GM15510 (cell line): ENCODE results near the gene RAB12.
A peak's percentile ranks its signal among the peaks of the same experiment; 100 is the strongest.

Experiments
- POLR2A ChIP-seq: IDR thresholded peaks from 3 replicates; pipeline ENCODE4 v1.6.1; 2011; ENCODE audit warnings: borderline replicate concordance; ENCODE audit not compliant: insufficient read length; ENCODE audit errors: extremely low read depth

RAB12 gene

DNA sequence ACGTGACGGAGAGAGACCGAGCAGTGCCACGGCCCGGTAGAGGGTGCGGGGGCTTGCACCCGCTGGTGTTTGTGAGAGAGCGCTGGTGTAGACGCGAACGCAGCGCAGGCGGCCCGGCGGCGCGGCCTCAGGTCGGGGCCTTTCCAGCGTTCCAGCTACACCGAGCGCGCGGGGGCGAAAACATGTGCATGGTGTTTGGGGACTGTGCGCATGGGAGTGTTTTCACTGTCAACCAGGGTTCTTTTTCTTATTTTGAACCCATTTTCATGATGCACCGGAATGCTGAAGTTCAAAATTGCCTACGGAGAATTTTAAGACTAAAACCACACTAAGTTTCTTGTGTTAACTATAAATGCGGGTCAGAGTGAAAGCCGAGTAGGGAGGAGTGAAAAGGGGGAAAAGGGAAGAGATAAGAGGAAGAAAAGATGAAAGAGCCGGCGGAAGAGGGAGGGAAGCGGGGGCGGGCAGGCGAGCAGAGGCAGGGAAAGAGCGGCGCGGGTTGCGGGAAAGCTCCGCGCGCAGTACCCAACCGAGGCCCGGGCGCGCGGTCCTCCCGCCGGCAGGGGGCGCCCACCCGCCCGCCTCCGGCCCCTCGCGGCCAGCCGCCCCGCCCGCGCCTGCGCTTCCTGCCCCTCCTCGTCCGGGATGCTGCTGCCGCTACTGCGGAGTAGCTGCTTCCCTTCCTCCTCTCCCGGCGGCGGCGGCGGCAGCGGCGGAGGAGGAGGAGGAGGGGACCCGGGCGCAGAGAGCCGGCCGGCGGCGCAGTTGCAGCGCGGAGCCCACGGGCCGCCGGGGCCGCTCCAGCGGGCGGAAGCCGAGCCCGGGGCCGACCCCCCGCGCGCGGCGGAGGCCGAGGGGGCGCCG is at the start of gene RAB12:
RAB12 (plus strand) TSS at position 643 of the 864 bp plus-strand sequence; CDS start at position 646, 3 bp downstream.
- peak; percentile 91 for TF ChIP-seq POLR2A

- no peak for TF ChIP-seq POLR2A
Measured at GRCh38 chr18:8559612-8560186, 49.5 kb upstream of the RAB12 start.

GRCh38 chr18:8561123-8561910 is 47.9 kb upstream of the RAB12 start:
- no peak for TF ChIP-seq POLR2A

GRCh38 chr18:8562070-8562469 is 47.2 kb upstream of the RAB12 start:
- TF ChIP-seq POLR2A, result no peak

DNA sequence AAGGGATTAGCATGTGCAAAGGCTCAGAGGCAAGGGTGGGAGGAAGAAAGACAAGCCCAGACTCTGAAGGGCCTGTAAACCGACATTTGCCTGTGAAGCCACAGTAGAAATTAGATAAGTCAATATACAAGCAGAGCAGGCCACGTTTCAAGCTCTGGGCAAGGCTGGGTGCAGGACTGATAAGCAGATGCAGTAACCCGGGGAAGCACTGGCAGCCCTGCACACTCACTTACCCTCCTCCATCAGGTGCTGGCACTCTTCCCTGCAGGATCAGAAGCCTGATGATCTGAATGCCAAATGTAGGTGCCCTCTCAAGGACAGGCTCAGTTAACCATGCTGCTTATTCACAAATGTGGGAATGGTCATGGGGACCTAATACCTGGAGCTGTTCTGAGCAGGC is 46.3 kb upstream of the RAB12 start:
- no peak for TF ChIP-seq POLR2A

- TF ChIP-seq POLR2A, result no peak
Measured at GRCh38 chr18:8571399-8571798, 37.8 kb upstream of the RAB12 start.

DNA sequence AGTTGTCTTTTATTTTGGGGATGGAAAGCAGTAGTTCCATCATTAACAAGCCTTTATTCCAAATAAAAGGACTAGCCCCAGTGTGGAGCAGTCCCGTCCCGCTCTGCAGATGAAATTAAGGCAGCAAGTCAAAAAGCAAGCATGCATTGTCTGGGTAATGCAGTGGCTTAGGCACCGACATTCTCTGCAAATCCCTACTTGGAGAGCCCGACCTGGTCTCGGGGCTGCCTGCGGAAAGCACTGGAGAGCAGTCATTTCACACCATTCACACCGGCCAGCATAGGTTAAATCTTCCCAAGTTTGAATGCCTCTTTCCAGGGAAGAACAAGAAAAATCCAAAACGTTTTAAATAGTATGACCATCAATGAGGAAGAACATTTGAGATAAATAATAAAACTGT is 24.4 kb upstream of the RAB12 start:
- no peak for TF ChIP-seq POLR2A

DNA sequence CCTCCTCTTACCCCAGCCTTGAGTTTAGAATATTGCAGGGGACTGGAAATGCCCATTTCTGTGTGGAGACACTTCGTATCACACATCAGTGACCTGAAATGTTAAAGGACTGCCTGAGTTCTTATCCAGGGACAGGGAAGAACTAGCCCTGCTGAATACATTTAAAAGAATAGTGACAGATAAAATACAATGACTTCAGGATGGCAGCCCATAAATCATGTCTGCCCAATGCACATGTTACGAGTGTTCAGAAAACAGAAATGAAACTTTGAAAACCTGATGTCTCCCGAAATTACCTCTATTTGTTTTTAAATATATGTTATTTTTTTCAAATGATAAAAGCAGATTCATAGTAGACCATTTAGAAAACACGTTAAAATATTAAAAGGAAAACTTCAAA is 22.3 kb upstream of the RAB12 start:
- TF ChIP-seq POLR2A, result no peak

DNA sequence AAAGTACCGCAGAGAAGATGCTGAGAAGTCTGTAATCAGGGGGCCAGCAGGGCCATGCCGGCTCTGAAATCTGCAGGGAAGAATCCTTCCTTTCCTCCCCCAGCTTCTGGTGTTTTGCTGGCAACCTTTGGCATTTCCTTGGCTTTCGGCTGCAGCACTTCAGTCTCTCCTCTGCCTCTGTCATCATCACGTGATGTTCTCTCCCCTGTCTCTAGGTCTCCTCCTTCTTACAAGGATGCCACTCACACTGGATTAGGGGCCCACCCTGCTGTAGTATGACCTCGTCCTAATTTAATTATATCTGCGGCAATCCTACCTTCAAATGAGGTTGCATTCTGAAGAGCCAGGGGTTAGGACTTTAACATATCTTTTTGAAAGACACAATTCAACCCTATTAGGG is 13.8 kb upstream of the RAB12 start:
- TF ChIP-seq POLR2A, result no peak

DNA sequence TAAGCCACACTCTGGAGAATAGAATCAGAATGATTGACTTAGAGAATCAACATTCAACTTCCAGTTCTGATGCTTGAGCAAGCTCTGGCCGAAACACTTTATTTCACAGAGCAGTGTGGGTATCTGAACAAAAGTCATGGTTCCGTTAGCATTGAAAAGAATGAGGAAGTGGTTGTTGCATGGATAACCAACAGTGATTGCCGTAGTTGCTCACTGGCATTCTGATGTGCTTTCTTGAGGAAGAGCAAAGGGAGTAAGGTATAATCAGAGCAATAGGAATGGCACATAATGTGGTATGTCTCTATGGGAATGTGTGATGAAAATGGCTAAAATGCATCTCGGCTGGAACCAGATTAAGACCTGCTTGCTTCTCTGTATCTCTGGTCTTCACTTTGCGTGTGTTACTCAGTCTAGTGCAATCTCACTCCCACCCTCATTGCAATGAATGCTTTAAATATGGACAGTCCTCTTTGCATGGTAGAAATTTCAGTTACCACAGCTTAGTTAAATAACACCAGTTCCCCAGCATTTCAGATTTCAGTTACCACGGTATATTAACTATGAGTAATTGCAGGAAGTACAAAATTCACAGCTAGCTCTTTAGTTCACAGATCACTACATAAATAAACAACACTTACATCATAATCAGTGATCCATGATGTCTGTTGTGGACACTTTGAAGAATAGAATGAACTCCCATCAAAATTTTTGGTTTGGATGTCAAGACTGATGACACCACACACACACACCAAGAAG is 7.8 kb upstream of the RAB12 start:
- no peak for TF ChIP-seq POLR2A

DNA sequence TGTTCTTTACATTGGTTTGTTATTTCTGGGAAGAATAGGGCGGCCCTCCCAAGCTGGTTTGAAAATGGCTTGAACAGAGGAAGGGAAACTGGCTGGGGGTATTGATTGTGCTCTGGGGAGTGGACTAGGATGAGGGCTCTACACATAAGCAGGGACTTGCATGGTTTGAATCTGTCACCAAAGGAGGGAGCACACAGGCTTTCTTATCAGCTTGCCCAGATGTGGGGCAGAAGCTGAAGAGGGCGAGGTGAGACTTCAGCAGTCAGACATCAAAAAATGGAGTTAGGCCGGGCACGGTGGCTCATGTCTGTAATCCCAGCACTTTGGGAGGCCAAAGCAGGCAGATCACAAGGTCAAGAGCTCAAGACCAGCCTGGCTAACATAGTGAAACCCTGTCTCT is 7.2 kb upstream of the RAB12 start:
- no peak for TF ChIP-seq POLR2A

DNA sequence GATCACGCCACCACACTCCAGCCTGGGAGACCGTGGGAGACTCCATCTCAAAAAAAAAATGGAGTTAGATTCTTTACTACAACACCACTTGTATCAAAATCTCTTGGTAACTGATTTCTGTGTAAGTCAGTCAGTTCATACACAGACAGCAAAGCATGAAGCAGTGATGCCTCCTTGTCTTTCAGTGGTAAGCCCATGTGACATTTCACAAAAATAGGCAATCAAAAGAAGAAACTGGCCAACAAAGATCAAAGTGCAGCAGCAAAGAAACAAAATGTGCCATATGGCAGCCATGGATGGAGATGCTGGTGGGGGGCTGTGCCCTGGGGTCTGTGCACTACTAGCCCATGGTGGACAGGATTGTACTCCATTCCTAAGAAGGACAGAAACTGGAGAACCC is 6.7 kb upstream of the RAB12 start:
- TF ChIP-seq POLR2A, result no peak

DNA sequence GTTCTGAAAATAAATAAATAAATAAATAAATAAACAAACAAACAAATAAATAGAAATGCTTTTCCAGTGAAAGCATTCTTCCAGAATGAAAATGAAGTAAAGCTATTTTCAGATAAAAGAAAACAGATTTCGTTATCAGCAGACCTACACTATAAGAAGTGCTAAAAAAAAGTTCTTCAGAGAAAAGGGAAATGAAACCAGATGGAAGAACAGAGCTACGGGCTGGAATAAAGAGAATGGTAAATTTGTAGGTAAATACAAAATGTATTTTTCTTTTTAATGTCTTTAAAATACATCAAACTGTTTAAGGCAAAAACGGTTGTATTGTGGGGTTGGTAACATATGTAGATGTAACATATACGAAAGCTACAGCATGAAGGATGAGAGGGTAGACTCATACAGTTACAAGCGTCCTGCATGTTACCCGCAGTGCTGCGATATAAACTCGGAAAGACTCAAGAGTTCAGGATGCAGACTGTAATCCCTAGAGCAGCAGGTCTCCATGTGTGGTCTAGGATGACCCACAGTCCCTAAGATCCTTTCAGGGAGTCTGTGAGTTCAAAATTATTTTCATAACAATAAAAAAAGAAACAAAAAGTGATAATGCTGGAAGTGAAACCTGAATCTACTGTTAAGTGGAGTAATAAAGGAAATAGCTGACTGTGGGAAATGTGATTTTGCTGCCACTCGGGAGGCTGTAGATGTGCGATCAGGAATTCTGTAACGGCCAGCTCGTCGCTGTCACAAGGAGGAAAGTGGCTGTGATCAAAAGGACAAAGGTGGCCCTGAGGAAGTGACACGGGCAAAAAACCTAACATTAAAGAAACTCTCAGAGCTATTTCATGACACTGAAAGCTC is 5.3 kb upstream of the RAB12 start:
- TF ChIP-seq POLR2A, result no peak

DNA sequence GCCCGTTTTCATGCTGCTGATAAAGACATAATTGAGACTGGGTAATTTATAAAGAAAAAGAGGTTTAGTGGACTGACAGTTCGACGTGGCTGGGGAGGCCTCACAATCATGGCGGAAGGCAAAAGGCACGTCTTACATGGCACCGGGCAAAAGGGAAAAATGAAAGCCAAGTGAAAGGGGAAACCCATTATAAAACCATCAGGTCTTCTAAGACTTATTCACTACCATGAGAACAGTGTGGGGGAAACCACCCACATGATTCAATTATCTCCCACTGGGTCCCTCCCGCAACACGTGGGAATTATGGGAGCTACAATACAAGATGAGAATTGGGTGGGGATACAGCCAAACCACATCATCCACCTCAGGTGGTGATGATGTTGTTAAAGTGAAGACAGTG is 3.3 kb upstream of the RAB12 start:
- no peak for TF ChIP-seq POLR2A
